CD1c-positive myeloid dendritic cell (primary cell): ENCODE measurements around the gene FGFBP3.

Experiments used
- DNase-seq: peaks from one replicate; pipeline ENCODE4 v3.0.0-alpha.2; 2016; ENCODE audit errors: extremely low spot score

The FGFBP3 gene, protein sequence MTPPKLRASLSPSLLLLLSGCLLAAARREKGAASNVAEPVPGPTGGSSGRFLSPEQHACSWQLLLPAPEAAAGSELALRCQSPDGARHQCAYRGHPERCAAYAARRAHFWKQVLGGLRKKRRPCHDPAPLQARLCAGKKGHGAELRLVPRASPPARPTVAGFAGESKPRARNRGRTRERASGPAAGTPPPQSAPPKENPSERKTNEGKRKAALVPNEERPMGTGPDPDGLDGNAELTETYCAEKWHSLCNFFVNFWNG

DNA sequence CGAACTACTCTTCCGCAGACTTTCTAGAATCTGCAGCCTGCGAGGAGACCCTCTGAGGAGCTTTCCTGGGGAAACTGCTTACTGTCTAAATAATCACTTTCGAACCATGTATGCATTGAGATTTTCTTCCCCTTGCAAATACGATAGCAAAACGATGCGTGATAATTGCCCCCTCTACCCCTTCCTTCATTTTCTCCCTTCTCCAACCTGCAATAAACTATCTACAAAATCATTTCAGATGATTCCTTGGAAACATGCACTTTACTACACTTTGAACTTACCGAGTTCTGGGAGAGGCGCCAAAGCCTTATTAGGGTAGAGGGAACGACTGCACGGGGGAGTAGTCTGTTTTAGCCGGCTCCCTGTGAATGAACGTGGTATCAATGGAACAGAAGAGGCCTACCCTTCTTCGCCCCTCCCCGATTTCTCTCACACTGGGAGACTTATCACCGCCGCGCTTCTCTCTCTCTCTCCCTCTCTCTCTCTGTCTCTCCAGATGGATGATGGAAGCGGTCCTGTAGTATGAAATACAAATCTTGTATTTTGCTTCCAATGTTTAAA, at the start of gene FGFBP3:
TSS of gene FGFBP3 (minus strand) at position 370 of the 561 bp plus-strand sequence. CDS start 517 bp downstream, outside the sequence.
- DNase-seq, result peak; percentile 21

DNA sequence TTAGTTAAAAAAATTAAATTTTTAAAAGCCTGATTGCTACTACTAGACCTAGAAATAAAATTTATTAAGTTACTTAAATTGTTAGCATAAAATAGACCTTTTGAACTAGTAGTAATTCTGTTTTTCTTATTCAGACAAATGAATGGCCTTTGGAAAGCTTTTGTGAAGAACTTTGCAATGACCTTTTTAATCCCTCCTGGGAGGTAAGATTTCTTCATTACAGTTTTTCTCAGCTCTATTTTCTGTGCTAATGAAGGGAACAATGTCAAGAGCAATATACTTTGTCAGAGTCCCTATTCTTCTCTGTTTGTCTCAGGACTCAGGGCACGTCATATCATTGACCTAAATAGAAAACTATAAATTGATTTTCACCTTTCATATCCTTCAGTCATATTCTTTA, 47.8 kb upstream of the FGFBP3 start:
- no peak for DNase-seq

DNA sequence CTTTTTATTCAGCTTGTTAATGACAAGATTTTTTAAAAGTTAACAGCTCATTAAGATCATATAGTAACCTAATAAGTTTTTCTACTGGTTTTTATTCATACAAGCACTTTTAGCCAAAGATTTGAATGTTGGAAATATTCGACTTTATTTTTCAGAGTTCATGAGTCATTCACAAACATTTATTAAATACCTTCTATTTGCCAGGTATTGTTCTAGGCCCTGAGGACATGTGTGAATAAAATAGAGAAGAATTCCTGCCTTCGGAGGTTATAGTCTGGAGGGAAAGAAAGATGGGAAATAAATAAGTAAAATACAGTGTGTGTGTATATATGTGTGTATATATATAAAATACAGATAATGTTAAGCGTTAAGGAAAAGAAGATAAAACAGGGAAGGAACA, 45.8 kb upstream of the FGFBP3 start:
- DNase-seq, result no peak

DNA sequence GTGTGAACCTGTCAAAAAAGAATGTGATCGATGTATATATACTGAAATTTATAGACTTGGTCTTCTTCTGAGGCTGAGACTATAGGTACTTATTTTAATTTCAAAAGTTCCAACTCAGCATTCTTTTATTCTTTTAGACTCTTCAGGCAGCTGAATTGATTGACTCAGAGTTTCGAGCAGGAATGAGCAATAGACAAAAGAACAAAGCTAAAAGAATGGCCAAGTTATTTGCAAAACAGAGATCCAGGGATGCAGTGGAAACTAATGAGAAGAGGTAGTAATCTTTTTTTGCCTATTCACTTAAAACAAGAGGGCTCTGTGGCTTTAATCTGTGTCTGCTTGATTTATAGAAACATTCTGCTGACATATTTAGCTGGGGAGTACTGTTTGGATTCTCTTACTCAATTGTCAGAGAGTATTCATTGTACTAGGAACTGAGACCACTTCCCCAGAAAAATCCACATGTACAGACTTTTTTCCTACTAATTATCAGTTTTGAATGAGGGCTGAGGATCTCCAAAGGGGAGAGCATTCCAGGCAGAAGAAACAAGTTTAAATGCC, 44.4 kb upstream of the FGFBP3 start:
- DNase-seq, result no peak

DNA sequence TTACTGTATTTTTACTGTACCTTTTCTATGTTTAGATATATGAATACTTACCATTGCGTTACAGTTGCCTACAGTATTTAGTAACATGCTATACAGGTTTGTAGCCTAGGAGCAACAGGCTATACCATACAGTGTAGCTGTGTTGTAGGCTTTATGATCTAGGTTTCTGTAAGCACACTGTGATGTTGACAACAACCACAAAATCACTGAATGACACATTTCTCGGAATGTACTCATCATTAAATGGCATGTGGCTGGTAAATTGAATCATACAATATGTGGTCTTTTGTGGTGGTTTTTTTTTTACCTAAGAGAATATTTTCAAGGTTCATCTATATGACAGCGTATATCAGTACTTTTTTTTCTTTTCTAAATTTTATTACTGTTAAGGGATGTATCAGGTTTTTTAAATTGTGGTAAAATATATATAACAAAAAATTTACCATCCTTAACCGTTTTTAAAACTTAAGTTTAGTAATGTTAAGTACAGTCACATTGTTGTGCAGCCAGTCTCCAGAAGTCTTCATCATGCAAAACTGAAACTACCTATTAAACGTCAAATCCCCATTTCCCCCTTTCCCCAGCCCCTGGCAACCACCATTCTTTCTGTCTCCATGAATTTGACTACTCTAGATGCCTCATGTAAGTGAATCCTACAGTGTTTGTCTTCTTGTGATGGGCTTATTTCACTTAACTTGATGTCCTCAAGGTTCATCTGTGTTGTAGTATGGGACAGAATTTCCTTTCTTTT, 35.8 kb upstream of the FGFBP3 start:
- no peak for DNase-seq

DNA sequence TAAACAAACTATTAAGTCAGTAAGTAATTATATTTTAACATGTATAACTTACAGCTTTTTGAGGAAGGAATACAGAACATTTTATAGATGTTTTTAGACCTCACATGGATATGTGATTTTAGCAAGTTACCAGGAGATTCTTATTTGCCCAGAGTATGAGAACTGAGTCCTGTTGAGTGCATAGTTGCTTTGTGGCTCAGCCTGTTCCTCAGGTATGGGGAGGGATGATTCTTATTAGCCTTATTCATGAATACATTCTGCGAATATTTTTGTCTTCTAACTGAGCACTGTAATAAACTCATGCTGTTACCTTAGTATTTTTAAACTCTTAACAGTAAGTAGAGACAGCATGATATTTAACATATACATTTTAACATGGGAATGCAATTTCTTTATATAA, 32.1 kb upstream of the FGFBP3 start:
- DNase-seq, result no peak

DNA sequence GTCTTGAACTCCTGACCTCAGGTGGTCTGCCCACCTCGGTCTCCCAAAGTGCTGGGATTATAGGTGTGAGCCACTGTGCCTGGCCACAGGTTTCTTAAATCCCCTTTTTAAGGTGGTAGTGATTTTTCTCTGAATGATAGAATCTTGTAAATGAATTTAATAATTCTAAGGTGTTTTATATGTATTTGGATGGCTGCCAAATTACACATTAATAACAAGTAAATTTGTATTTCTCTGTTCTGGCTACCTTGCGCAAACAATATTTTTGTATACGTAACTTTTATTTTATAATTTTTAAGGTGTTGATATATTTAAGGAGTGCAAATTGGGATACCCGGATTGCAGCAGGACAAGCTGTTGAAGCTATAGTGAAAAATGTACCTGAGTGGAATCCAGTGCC, 30.4 kb upstream of the FGFBP3 start:
- no peak for DNase-seq

DNA sequence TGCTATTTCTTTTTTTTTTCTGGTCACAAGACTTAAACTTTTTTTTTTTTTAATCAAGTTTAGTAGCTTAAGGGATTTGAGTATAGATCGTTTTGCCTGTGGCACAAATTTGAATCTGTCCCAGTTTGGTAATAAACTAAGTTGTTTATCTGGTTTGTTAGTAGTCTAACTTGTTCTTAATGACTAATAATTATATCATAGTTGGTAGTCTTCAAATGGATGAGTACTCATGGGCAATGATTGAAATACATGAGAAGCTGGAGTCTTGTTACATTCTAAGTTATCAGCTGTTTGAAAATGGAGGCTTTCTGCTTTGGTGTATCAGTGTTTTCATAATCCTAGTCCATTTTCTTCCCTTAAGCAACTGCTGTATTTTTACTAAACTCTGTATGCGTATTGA, 26.6 kb upstream of the FGFBP3 start:
- DNase-seq, result no peak

DNA sequence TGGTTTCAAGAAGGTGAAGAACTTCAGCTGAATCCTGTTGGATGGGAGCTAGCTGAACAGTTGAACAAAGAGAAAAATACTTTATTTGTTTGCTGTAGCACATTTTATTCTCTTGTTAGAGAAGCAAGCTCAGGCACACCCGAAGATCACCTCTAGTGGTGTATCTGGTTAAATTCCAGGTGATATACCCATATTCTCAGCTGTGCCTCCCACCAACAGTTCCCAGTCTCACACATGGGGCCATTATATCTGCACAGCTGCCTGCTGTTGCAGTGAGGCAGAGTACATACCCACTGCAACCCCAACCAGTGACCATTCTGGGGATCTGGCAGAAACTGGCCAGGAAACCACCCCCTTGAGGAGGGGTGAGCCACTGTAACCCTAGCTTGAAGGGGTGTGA, 23.5 kb upstream of the FGFBP3 start:
- no peak for DNase-seq

DNA sequence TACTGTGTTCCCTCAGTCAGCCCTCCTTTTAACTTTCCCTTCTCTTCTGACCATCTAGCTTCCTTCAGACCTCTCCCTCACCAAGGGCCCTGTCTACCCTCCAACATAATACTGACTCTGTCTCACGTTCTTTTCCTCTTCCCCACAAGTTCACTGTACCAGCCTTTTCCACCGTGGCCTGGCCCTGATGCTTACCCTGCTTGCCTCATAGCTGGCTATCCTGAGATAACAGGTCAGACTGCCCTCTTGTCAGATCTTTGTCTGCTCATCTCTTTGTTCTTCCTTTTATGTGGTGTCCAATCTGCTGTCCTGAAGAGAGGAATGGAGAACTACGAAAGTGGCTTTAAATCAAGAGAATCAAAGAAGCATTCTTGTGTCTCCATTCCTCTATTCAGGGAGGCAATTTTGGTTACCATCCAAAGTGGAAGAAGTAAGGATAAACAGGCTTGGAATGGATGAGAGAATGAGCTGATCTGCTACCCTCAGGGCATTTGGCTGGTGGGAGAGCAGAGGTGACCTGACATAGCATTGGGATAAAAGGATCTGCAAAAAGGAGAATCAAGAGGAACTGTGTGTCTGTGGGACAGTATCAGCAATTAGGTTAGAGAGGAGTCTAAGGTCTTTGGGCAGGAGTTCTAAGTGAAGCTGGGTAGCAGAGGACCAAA, 22.4 kb upstream of the FGFBP3 start:
- no peak for DNase-seq

DNA sequence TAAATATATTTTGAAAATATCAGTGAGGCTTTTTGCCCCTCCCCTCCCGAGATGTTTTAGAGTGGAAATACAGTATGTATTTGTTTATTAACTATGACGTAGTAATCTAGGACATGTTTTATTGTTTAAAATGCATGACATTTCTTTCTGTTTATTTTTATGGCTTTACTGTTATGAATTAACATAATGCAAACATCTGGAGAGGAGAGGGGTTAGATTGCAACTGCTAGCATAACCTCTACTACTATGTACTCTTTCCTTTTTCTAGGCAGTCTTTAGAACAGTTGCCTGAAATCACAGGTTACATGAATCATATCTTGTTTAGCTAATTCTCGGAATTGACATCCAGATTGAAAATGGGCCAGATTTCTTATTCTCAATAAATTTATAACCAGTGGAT, 21.7 kb upstream of the FGFBP3 start:
- no peak for DNase-seq

DNA sequence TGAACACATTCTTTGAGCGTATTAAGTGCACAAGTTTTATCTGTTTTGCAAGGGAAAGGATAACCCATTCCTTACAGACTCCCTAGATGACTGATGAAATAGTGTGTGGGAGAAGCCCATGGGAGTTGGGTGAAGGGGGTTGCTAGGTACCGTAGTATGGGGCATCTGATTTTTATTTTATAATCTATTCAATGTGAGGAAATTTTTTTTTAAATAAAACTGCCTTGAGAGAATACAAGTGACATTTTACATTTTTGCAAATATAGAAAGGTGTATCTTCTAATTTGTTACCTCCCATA, 15.7 kb upstream of the FGFBP3 start:
- DNase-seq, result no peak

DNA sequence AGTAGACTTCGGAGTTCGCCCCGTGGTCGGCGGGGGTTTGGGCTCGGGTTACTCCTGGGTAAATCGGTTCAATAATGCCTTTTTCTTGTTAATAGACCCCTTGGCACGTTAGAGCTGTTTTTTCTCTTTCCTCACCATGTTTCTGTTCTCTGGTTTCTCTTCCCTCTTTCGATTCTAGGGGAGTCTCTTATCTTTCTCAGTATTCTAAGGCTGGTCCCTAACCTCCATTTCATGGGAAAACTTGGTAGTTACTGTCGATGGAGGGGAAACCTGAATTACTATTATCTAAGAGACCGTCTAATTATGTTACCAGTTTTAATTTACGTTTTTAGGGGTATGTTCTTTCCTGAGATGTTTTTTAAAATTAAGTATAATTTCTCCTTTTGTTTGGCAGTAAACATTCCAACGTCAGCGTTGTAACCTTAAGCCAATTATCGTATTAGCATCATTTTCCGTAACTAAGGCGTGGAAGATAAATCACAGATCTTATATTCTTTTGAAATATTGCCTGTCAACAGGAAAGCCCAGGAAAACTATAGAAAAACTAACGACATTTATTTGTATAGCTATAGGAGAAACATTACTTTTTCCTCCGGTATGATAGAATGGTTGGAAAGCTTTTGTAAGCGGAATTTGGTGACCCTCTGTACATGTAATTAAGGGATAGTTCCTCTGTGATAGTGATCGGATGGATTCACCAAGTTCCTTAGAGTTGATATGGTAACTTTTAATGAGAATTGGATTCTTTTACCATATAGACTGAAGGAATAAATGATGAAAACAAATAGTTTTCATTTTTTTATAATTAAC, 15.1 kb upstream of the FGFBP3 start:
- DNase-seq, result peak; percentile 45

DNA sequence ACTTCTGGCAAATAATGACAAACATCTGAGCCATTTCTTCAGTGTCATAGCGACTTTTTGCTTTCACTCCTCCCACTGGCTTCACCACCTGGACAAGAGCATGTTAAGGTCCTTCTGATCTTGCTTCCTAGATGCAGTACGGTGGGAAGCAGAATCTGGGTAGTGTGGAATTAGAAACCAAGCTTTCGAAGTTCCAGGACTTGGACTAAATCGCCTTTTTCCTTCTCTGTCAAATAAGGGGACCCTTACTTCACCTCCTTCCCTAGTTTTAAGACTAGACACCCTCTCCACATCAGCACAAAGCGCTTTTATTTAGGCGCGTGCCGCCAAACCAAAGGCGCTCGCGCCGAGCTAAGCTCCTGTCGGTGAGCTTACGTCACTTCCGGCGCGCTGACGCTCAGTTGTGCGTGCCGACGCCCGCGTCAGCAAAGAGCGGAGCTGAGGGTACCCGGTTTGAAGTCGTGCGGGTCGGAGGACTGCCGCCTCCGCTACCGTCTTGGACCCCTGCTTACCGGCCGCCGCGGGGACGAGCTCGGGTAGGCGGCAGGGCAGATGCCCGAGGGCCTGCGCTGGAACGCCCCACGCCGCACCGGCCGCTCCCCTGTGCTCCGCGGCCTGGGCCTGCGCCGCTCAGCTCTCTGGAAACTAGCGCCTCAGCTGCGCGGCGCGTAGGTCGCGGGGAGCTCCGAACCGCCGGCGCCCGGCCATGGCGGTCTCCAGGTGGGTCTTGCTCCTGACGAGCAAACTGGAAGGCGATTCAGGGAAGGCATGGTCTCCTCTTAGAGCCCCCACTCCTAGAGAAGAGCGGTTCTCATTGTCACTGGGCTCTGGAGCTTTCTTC, 14.3 kb upstream of the FGFBP3 start, which contains the start of gene BTAF1:
TSS of gene BTAF1 (plus strand) at position 400 of the 841 bp plus-strand sequence. CDS start at position 707, 307 bp downstream.
- DNase-seq, result peak; percentile 97

DNA sequence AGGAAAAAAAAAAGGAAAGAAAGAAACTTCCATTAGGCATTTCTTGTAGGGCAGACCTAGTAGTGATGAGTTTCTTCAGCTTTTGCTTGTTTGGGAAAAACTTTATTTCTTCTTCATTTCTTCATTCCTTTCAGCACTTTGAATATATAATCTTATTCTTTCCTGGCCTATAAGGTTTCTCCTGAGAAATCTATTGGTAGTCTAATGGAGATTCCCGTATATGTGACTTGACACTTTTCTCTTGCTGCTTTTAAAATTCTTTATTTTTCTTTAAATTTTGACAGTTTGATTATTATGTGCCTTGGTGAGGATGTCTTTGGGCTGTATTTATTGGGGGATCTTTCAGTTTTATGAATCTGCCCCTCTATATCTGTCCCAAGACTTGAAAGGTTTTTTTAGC, 10.4 kb upstream of the FGFBP3 start:
- no peak for DNase-seq

DNA sequence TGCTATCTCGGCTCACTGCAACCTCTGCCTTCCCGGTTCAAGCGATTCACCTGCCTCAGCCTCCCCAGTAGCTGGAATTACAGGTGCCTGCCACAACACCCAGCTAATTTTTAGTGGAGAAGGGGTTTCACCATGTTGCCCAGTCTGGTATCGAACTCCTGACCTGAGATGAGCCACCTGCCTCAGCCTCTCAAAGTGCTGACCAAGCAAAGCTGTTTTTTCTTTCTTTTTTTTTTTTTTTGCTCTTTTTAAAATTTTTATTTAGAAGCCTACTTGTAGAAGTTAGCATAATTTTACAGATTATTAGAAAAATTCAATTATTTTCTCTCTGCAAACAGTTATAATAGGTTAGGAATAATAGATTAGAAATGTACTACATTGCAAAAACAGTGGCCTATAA, 1.2 kb upstream of the FGFBP3 start:
- DNase-seq, result no peak

DNA sequence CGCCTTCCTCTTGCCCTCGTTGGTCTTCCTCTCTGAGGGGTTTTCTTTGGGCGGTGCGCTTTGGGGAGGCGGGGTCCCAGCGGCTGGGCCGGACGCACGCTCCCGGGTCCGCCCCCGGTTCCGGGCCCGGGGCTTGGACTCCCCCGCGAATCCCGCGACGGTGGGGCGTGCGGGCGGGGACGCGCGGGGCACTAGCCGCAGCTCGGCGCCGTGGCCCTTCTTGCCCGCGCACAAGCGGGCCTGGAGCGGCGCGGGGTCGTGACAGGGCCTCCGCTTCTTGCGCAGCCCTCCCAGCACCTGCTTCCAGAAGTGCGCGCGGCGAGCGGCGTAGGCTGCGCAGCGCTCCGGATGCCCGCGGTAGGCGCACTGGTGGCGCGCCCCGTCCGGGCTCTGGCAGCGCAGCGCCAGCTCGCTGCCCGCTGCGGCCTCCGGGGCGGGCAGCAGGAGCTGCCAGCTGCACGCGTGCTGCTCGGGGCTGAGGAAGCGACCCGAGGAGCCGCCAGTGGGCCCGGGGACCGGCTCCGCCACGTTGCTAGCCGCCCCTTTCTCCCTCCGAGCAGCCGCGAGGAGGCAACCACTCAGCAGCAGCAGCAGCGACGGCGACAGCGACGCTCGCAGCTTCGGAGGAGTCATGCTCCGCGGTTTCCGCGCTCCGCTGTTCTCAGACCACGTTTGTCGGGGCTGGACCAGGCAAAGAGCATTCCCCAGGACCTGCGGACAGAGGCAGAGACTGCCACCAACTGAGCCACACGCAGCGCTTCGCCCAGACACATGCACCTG, 759 bp downstream of the FGFBP3 start:
- peak; percentile 78 for DNase-seq

DNA sequence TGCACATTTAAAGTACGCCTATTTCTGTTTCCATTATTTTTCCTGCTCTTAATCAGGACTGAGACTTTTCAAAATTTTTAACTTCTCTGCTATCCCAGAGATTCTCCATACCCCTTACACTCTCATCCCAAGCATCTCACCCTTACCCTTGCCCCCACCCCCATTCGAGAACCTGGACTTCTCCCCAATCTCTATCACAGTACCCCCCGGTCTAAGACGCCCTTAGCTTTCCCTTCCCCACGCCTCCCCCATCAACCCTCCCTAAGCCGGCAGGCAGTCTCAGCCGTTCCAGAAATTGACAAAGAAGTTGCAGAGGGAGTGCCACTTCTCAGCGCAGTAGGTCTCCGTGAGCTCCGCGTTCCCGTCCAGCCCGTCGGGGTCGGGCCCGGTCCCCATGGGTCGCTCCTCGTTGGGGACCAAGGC, 1.4 kb downstream of the FGFBP3 start:
- DNase-seq, result no peak

DNA sequence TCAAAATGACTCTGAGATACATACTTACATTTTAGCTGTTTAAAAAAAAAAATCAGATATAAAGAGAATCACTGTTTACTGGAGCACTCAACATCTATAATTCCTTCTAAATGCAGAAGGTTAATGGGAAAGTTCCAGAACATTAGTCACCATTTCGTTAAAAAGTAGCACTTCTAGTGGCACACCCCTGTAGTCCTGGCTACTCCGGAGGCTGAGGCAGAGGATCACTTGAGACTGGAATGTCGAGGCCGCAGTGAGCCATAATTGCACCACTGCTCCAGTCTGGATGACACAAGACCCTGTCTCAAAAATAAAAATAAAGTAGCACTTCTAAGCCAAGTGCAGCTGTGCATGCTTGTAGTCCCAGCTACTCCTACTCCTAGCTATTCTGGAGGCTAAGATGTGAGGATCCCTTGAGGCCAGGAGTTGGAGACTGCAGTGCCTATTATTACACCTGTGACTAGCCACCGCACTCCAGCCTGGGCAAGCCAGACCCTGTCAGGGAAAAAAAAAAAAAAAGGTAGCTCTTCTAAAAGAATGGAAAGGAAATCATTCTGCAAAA, 2.2 kb downstream of the FGFBP3 start:
- no peak for DNase-seq
